SJSA1 (cell line): ENCODE results near the gene ACYP1. TPM values are rescaled to one million over a fixed set of nuclear protein-coding genes. Genes with fewer than 3 reads are reported as not detected.
A peak's percentile ranks its signal among the peaks of the same experiment; 100 is the strongest.

Experiments used
- DNase-seq, 2 experiments: peaks; one replicate each; pipeline ENCODE4 v3.0.0-alpha.2; 2015 to 2020; ENCODE audit warnings: low spot score in 2 of 2, low read depth in 1 of 2
- H3K27ac ChIP-seq: fragments of 250-450 bp; sonication (Bioruptor Pico); 2 replicates; pipeline ENCODE4 v1.5.1; 2020; ENCODE audit warnings: mild to moderate bottlenecking, moderate library complexity
- H3K27me3 ChIP-seq: fragments of 250-450 bp; sonication (Bioruptor Pico); replicated peaks from 2 replicates; pipeline ENCODE4 v1.5.1; 2020; ENCODE audit warnings: mild to moderate bottlenecking, moderate library complexity
- H3K36me3 ChIP-seq: fragments of 250-450 bp; sonication (Bioruptor Pico); 2 replicates; pipeline ENCODE4 v1.5.1; 2020; ENCODE audit warnings: mild to moderate bottlenecking
- H3K4me1 ChIP-seq: fragments of 250-450 bp; sonication (Bioruptor Pico); replicated peaks from 2 replicates; pipeline ENCODE4 v1.6.1; 2021; ENCODE audit warnings: mild to moderate bottlenecking
- H3K4me3 ChIP-seq: fragments of 250-450 bp; sonication (Bioruptor Pico); 2 replicates; pipeline ENCODE4 v1.5.1; 2020; ENCODE audit warnings: mild to moderate bottlenecking
- H3K9me3 ChIP-seq: fragments of 250-450 bp; sonication (Bioruptor Pico); replicated peaks from 2 replicates; pipeline ENCODE4 v1.5.1; 2020; ENCODE audit warnings: mild to moderate bottlenecking
- total RNA-seq: library from RNA; depleted of rRNA; stranded (reverse); fragments of >200 nt; shearing (Covaris generic); gene quantifications from 2 replicates; pipeline ENCODE4 v1.2.3, GENCODE V29; 2014

The ACYP1 gene
- total RNA-seq, 1 experiment from 2014 or later, result 29.5 TPM

GRCh38 chr14:75042035-75042434, 21.8 kb downstream of the ACYP1 start:
- no peak for DNase-seq
- H3K9me3 ChIP-seq, result no peaks in the 10 kb centered on the region
- peaks cover 17% of the 10 kb centered on the region for H3K4me1 ChIP-seq
- peaks cover 36% of the 10 kb centered on the region for H3K36me3 ChIP-seq
- H3K27ac ChIP-seq, result no peak overlapping the region
- H3K4me3 ChIP-seq, result no peak overlapping the region
- H3K27me3 ChIP-seq, result no peaks in the 10 kb centered on the region

GRCh38 chr14:75041613-75042012, 22.2 kb downstream of the ACYP1 start:
- peaks cover 36% of the 10 kb centered on the region for H3K36me3 ChIP-seq
- no peak for DNase-seq
- H3K4me1 ChIP-seq, result peaks cover 13% of the 10 kb centered on the region
- H3K27ac ChIP-seq, result no peak overlapping the region
- no peaks in the 10 kb centered on the region for H3K27me3 ChIP-seq
- H3K4me3 ChIP-seq, result no peak overlapping the region
- no peaks in the 10 kb centered on the region for H3K9me3 ChIP-seq

- Histone ChIP-seq H3K4me3 (no peak overlapping the region), H3K4me1 (peaks cover 13% of the 10 kb centered on the region), H3K27me3 (no peaks in the 10 kb centered on the region), H3K36me3 (peaks cover 36% of the 10 kb centered on the region), H3K27ac (no peak overlapping the region), H3K9me3 (no peaks in the 10 kb centered on the region)
- no peak for DNase-seq
Measured at GRCh38 chr14:75040959-75041358, 22.9 kb downstream of the ACYP1 start.

GRCh38 chr14:75040507-75040906, 23.3 kb downstream of the ACYP1 start:
- Histone ChIP-seq H3K4me3 (no peak overlapping the region), H3K9me3 (no peaks in the 10 kb centered on the region), H3K4me1 (peaks cover 13% of the 10 kb centered on the region), H3K36me3 (peaks cover 36% of the 10 kb centered on the region), H3K27ac (no peak overlapping the region), H3K27me3 (no peaks in the 10 kb centered on the region)
- no peak for DNase-seq

GRCh38 chr14:75032939-75033338, 30.9 kb downstream of the ACYP1 start:
- Histone ChIP-seq H3K27ac (no peak overlapping the region), H3K9me3 (no peaks in the 10 kb centered on the region), H3K36me3 (peaks cover 28% of the 10 kb centered on the region), H3K4me1 (no peaks in the 10 kb centered on the region), H3K4me3 (no peak overlapping the region), H3K27me3 (no peaks in the 10 kb centered on the region)
- DNase-seq, result no peak

GRCh38 chr14:75030147-75030546, 33.7 kb downstream of the ACYP1 start:
- no peak overlapping the region for H3K27ac ChIP-seq
- H3K27me3 ChIP-seq, result no peaks in the 10 kb centered on the region
- H3K9me3 ChIP-seq, result no peaks in the 10 kb centered on the region; the same call in 1 of the 2 replicates
- peaks cover 30% of the 10 kb centered on the region for H3K36me3 ChIP-seq
- no peak overlapping the region for H3K4me3 ChIP-seq
- H3K4me1 ChIP-seq, result no peaks in the 10 kb centered on the region
- DNase-seq, result no peak

GRCh38 chr14:75025876-75026275, 37.9 kb downstream of the ACYP1 start:
- H3K4me1 ChIP-seq, result no peaks in the 10 kb centered on the region
- no peak overlapping the region for H3K4me3 ChIP-seq
- no peaks in the 10 kb centered on the region; the same call in 1 of the 2 replicates for H3K9me3 ChIP-seq
- no peak overlapping the region for H3K27ac ChIP-seq
- no peaks in the 10 kb centered on the region for H3K27me3 ChIP-seq
- peaks cover 34% of the 10 kb centered on the region for H3K36me3 ChIP-seq
- no peak for DNase-seq

GRCh38 chr14:75025082-75025481, 38.7 kb downstream of the ACYP1 start:
- Histone ChIP-seq H3K9me3 (no peaks in the 10 kb centered on the region; the same call in 1 of the 2 replicates), H3K4me1 (no peaks in the 10 kb centered on the region), H3K27me3 (no peaks in the 10 kb centered on the region), H3K27ac (no peak overlapping the region), H3K36me3 (peaks cover 32% of the 10 kb centered on the region), H3K4me3 (no peak overlapping the region)
- DNase-seq, result no peak

- Histone ChIP-seq H3K36me3 (peaks cover 33% of the 10 kb centered on the region), H3K9me3 (no peaks in the 10 kb centered on the region; the same call in 1 of the 2 replicates), H3K27me3 (no peaks in the 10 kb centered on the region), H3K4me1 (no peaks in the 10 kb centered on the region), H3K27ac (no peak overlapping the region), H3K4me3 (no peak overlapping the region)
- no peak for DNase-seq
Measured at GRCh38 chr14:75023108-75023507, 40.7 kb downstream of the ACYP1 start.

GRCh38 chr14:75022655-75023054, 41.2 kb downstream of the ACYP1 start:
- no peaks in the 10 kb centered on the region; the same call in 1 of the 2 replicates for H3K9me3 ChIP-seq
- no peak overlapping the region for H3K27ac ChIP-seq
- no peak for DNase-seq
- H3K4me3 ChIP-seq, result no peak overlapping the region
- no peaks in the 10 kb centered on the region for H3K27me3 ChIP-seq
- no peaks in the 10 kb centered on the region for H3K4me1 ChIP-seq
- H3K36me3 ChIP-seq, result peaks cover 33% of the 10 kb centered on the region

- no peak for DNase-seq
- H3K4me3 ChIP-seq, result no peak overlapping the region
- H3K4me1 ChIP-seq, result no peaks in the 10 kb centered on the region
- H3K27me3 ChIP-seq, result no peaks in the 10 kb centered on the region
- no peaks in the 10 kb centered on the region for H3K9me3 ChIP-seq
- H3K36me3 ChIP-seq, result peaks cover 57% of the 10 kb centered on the region
- no peak overlapping the region for H3K27ac ChIP-seq
Measured at GRCh38 chr14:75018694-75019093, 45.1 kb downstream of the ACYP1 start.

- H3K4me3 ChIP-seq, result no peak overlapping the region
- no peak overlapping the region for H3K27ac ChIP-seq
- H3K36me3 ChIP-seq, result peaks cover 56% of the 10 kb centered on the region
- H3K9me3 ChIP-seq, result no peaks in the 10 kb centered on the region
- no peak for DNase-seq
- peaks cover 7% of the 10 kb centered on the region for H3K4me1 ChIP-seq
- no peaks in the 10 kb centered on the region for H3K27me3 ChIP-seq
Measured at GRCh38 chr14:75016815-75017214, 47.0 kb downstream of the ACYP1 start.

GRCh38 chr14:75015496-75015895, 48.3 kb downstream of the ACYP1 start:
- Histone ChIP-seq H3K27ac (no peak overlapping the region), H3K4me1 (peaks cover 16% of the 10 kb centered on the region), H3K36me3 (peaks cover 55% of the 10 kb centered on the region), H3K4me3 (no peak overlapping the region), H3K27me3 (no peaks in the 10 kb centered on the region), H3K9me3 (no peaks in the 10 kb centered on the region)
- no peak for DNase-seq

- Histone ChIP-seq H3K36me3 (peaks cover 71% of the 10 kb centered on the region), H3K27me3 (no peaks in the 10 kb centered on the region), H3K4me3 (no peak overlapping the region), H3K4me1 (peaks cover 16% of the 10 kb centered on the region), H3K27ac (no peak overlapping the region), H3K9me3 (no peaks in the 10 kb centered on the region)
- no peak for DNase-seq
Measured at GRCh38 chr14:75013290-75013689, 50.5 kb downstream of the ACYP1 start.

- Histone ChIP-seq H3K4me3 (no peak overlapping the region), H3K36me3 (peaks cover 75% of the 10 kb centered on the region), H3K4me1 (peaks cover 16% of the 10 kb centered on the region), H3K27me3 (no peaks in the 10 kb centered on the region), H3K27ac (peak overlapping the region; percentile 9; the same call in 1 of the 2 replicates), H3K9me3 (no peaks in the 10 kb centered on the region)
- DNase-seq, result peak; percentile 43 to 67
Measured at GRCh38 chr14:75011356-75011994, 52.3 kb downstream of the ACYP1 start.
